Aorta (tissue), 5 donors: ENCODE measurements around the gene LCP2. TPM values are rescaled to one million over a fixed set of nuclear protein-coding genes. Genes with fewer than 3 reads are reported as not detected.

ENCODE experiments used
- ATAC-seq: fragments of 200-7000 bp; cut with Tn5 transposase; one replicate; pipeline ENCODE4 v1.9.1; 2022; ENCODE audit warnings: moderate library complexity; ENCODE audit not compliant: low FRiP score
- DNase-seq, 2 donors: peaks; one replicate each; pipeline ENCODE4 v3.0.0-alpha.2; 2020
- H3K27ac ChIP-seq, 2 donors: one replicate each; pipeline ENCODE4 v1.5.1; 2013; ENCODE audit warnings: low read length in 2 of 2, mild to moderate bottlenecking in 2 of 2, moderate library complexity in 2 of 2, control low read depth in 1 of 2, inconsistent platforms in 1 of 2, low read depth in 1 of 2
- H3K27me3 ChIP-seq, 2 donors: one replicate each; pipeline ENCODE4 v1.6.1; 2013; ENCODE audit warnings: control low read depth in 1 of 2, low read length in 1 of 2, mild to moderate bottlenecking in 1 of 2, moderate library complexity in 1 of 2; ENCODE audit not compliant: insufficient read depth in 2 of 2, control insufficient read depth in 1 of 2
- H3K36me3 ChIP-seq, 2 donors: one replicate each; pipeline ENCODE4 v1.6.1; 2013; ENCODE audit warnings: control low read depth in 1 of 2, low read length in 1 of 2, mild to moderate bottlenecking in 1 of 2; ENCODE audit not compliant: insufficient read depth in 2 of 2, control insufficient read depth in 1 of 2
- H3K4me1 ChIP-seq, 2 donors: one replicate each; pipeline ENCODE4 v1.6.1; 2013; ENCODE audit warnings: low read length in 2 of 2, control low read depth in 1 of 2, mild to moderate bottlenecking in 1 of 2, moderate library complexity in 1 of 2; ENCODE audit not compliant: insufficient read depth in 2 of 2, control insufficient read depth in 1 of 2
- H3K4me3 ChIP-seq, 2 donors: one replicate each; pipeline ENCODE4 v1.5.1; 2013; ENCODE audit warnings: low read length in 2 of 2, control low read depth in 1 of 2, mild to moderate bottlenecking in 1 of 2
- H3K9me3 ChIP-seq: one replicate; pipeline ENCODE4 v1.6.1; 2013; ENCODE audit warnings: mild to moderate bottlenecking, low read length; ENCODE audit not compliant: control insufficient read depth
- WGBS, 2 donors: extraction: QIAGEN DNeasy Blood & Tissue Kit; methylation state at CpG; one replicate each; pipeline ENCODE4 v1.1.7; 2013; 5-methylcytosine and 5-hydroxymethylcytosine counted together
- intact Hi-C, 2 donors: fragments of 100-400 bp; cut with DNase I; formaldehyde crosslinking; loops; one replicate each; pipeline versions ENCODE4 v1.14.2 to v1.15.0; 2022
- polyA plus RNA-seq, 2 donors: library from polyadenylated mRNA; stranded (reverse); fragments of 200-250 nt; gene quantifications; one replicate each; pipeline ENCODE4 v1.2.3, GENCODE V29; 2013
- total RNA-seq, 2 donors: library from RNA; stranded (reverse); fragmentation: NEBNext Ultra II Directional; extraction: Animal tissue kit (Norgen Biotek cat#: 25700); gene quantifications; one replicate each; pipeline ENCODE4 v1.2.1, GENCODE V29; 2021
- donor health status: healthy with polysubstance abuse.
- donor health status: Bipolar disorder and iron deficiency.
- donor health status: DM: no; HTN: no; CAD: no.
- donor health status: DM: no; HTN: no; CAD: no.
- donor health status: DM: yes; HTN: yes; CAD: no.

The LCP2 gene
- total and polyA plus RNA-seq, 4 donors, result 2.1 to 58.8 (median 21.3) TPM

DNA sequence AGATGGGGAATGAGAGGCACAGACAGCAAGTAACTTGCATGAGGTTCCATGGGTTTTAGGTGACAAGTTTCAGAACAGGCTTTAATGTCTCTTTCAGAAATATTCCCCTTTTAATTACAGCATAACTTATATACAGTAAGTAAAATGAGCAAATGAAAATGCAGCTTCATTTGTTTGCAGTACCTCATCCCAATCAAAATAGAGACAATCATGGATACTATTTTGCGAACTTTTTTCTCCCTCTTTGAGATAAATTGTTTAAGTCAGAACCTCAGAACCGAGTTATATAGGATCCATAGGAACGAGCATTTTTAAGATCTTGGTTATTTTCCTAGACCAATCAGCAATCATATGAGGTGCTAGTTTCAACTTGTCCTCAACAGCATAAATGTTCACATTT, 3.5 kb downstream of the LCP2 start:
- ATAC-seq, result no peak
- intact Hi-C loops, result no loop called here
- Histone ChIP-seq H3K36me3 (no peaks in the 10 kb centered on the region), H3K4me3 (no peak overlapping the region), H3K27me3 (no peaks in the 10 kb centered on the region), H3K9me3 (peaks cover 6% of the 10 kb centered on the region), H3K27ac (no peak overlapping the region), H3K4me1 (no peaks in the 10 kb centered on the region)
- DNase-seq, result no peak
- 89 to 95% methylated on average over 3 of the region's 3 CpGs for WGBS, 2 donors

GRCh38 chr5:170293273-170293672, 4.3 kb downstream of the LCP2 start:
- peak; percentile 38 for ATAC-seq
- H3K4me1 ChIP-seq, result no peaks in the 10 kb centered on the region
- H3K27ac ChIP-seq, result no peak overlapping the region
- H3K4me3 ChIP-seq, result no peak overlapping the region
- WGBS, 2 donors, result 78 to 80% methylated on average over 6 of the region's 6 CpGs
- no peaks in the 10 kb centered on the region for H3K27me3 ChIP-seq
- DNase-seq, result peak in 1 of 2 donors; percentile 83
- peaks cover 6% of the 10 kb centered on the region for H3K9me3 ChIP-seq
- intact Hi-C loops, result no loop called here
- no peaks in the 10 kb centered on the region for H3K36me3 ChIP-seq

- Histone ChIP-seq H3K27me3 (no peaks in the 10 kb centered on the region), H3K36me3 (no peaks in the 10 kb centered on the region), H3K27ac (no peak overlapping the region), H3K4me3 (no peak overlapping the region), H3K4me1 (no peaks in the 10 kb centered on the region), H3K9me3 (peaks cover 6% of the 10 kb centered on the region)
- intact Hi-C loops, result no loop called here
- no peak for ATAC-seq
- 90 to 92% methylated on average over 4 of the region's 4 CpGs for WGBS, 2 donors
- no peak for DNase-seq
Measured at GRCh38 chr5:170292179-170293104, 5.1 kb downstream of the LCP2 start.

DNA sequence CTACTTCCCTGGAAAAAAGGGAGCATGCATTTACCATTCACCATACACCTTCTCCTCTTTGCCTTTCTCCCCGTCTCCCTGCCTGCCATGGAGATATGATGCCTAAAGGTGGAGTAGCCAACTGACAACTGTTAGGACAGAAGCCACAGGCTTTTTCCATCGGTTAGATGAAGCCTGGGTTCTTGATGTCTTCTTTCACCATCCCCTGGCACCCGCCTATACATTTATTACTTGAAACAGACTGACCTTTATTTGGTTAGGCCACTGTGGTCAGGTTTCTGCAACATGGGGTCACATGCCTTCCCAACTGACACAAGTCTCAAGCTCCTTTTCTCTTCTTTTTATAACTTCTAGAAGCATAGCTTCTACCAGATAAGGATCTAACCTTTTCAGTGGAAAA, 7.1 kb downstream of the LCP2 start:
- DNase-seq (no peak), ATAC-seq (no peak)
- no peaks in the 10 kb centered on the region for H3K4me1 ChIP-seq
- no peak overlapping the region for H3K27ac ChIP-seq
- peaks cover 6% of the 10 kb centered on the region for H3K9me3 ChIP-seq
- no peaks in the 10 kb centered on the region for H3K36me3 ChIP-seq
- WGBS, 2 donors, result 91% methylated on average over 3 of the region's 3 CpGs
- H3K27me3 ChIP-seq, result no peaks in the 10 kb centered on the region
- intact Hi-C loops, result no loop called here
- no peak overlapping the region for H3K4me3 ChIP-seq

DNA sequence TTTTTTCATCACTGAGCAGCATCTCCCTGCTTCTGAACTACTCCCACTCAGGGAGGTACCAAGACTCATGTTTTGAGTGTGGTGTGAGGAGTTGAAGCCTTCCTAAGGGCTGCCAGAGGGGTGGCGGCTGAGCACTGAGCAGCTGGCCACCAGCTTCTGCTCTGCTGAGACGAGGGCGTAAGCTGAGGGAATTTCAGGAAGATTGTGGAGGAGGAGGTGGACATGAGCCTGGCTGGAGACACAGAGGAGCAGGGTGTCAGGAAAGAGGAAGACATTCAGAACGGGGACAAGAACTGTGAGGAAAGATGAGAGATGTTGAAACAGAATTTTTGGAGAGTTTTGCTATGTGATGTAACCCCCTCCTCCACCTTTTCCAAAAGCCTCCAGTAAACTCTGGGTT, 7.8 kb downstream of the LCP2 start:
- WGBS, 2 donors, result 73 to 83% methylated on average over 4 of the region's 4 CpGs
- peaks cover 6% of the 10 kb centered on the region for H3K9me3 ChIP-seq
- intact Hi-C loops, result no loop called here

DNA sequence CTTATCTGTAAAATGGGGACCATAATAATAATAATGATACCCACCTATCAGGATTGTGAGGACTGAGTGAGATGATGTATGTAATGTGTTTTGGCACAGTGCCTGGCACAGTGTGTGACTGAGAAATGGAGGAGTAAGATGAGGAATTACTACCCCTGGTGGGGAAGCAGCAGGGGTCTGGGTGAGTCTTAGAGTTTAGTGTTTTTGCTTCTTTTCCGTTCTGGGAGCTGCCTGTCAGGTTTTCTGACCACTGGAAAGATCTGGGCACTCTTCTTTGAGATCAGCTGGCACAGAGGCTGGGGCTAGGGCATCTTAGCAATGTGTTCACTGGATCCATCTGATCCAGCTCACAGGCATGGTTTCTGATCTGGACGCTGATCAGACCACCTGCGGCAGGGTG, 8.5 kb downstream of the LCP2 start:
- Histone ChIP-seq H3K4me1 (no peaks in the 10 kb centered on the region), H3K36me3 (no peaks in the 10 kb centered on the region), H3K27me3 (no peaks in the 10 kb centered on the region), H3K4me3 (no peak overlapping the region), H3K27ac (no peak overlapping the region), H3K9me3 (peaks cover 6% of the 10 kb centered on the region)
- intact Hi-C loops, result no loop called here
- DNase-seq (no peak), ATAC-seq (no peak)
- WGBS, 2 donors, result 69 to 90% methylated on average over 3 of the region's 3 CpGs

More for the DNA sequence above, 7.8 kb downstream of the LCP2 start:
- H3K27me3 ChIP-seq, result no peaks in the 10 kb centered on the region
- no peak overlapping the region for H3K27ac ChIP-seq
- H3K4me3 ChIP-seq, result no peak overlapping the region
- no peaks in the 10 kb centered on the region for H3K36me3 ChIP-seq
- peak; percentile 45 for ATAC-seq
- no peak for DNase-seq
- H3K4me1 ChIP-seq, result no peaks in the 10 kb centered on the region

DNA sequence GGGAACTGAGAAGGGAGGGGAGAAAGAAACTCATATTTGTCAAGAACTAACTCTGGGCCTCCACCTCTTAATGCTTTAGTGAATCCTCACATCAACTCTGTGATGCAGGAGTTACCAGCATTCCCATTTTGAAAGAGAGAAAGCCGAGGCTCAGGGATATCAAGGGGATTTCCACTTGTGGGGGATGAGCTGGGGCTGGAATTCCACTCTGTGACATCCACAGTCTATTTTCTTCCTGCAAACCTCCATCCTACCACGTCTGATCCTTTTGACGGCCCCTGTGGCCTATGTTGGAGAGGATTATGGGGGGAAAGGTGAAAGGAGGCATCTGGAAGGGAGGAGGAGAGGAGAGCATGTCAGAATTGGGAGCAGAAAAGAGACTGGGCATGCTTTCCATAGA, 9.0 kb downstream of the LCP2 start:
- Histone ChIP-seq H3K9me3 (peaks cover 7% of the 10 kb centered on the region), H3K36me3 (no peaks in the 10 kb centered on the region), H3K27ac (no peak overlapping the region), H3K27me3 (no peaks in the 10 kb centered on the region), H3K4me3 (no peak overlapping the region), H3K4me1 (no peaks in the 10 kb centered on the region)
- ATAC-seq (no peak), DNase-seq (no peak)
- 88 to 89% methylated on average over 3 of the region's 3 CpGs for WGBS, 2 donors
- intact Hi-C loops, result no loop called here

- DNase-seq (no peak), ATAC-seq (no peak)
- H3K27ac ChIP-seq, result no peak overlapping the region
- H3K4me3 ChIP-seq, result no peak overlapping the region
- H3K36me3 ChIP-seq, result no peaks in the 10 kb centered on the region
- H3K27me3 ChIP-seq, result no peaks in the 10 kb centered on the region
- no peaks in the 10 kb centered on the region for H3K4me1 ChIP-seq
- peaks cover 7% of the 10 kb centered on the region for H3K9me3 ChIP-seq
- 79 to 81% methylated on average over 2 of the region's 2 CpGs for WGBS, 2 donors
- intact Hi-C loops, result no loop called here
Measured at GRCh38 chr5:170288151-170288550, 9.4 kb downstream of the LCP2 start.

DNA sequence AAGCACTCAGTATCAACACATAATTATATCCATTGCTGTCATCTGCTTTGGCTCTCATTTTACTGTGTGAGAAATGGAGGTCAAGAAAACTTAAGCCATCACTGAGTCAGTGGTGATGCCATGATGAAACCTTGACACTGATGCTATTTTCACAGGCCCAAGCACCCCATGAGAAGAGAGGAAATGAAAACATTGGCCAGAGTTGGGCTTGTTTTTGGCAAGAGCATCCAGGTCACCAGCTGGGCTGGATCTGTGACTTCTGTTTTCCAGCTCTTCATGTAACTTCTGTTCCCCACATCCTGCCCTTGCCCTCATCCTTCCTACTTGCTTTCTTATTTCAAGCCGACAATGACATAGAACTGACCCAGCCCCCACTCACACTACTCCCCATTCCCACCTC, 10.0 kb downstream of the LCP2 start:
- no peaks in the 10 kb centered on the region for H3K27me3 ChIP-seq
- no peak overlapping the region for H3K4me3 ChIP-seq
- peaks cover 7% of the 10 kb centered on the region for H3K9me3 ChIP-seq
- ATAC-seq, result peak; percentile 33
- DNase-seq, result peak in 1 of 2 donors; percentile 69
- no peak overlapping the region for H3K27ac ChIP-seq
- H3K4me1 ChIP-seq, result no peaks in the 10 kb centered on the region
- intact Hi-C loops, result no loop called here
- H3K36me3 ChIP-seq, result no peaks in the 10 kb centered on the region
- 56 to 59% methylated on average over 1 of the region's 1 CpG for WGBS, 2 donors
